Loucy (cell line): Measurements from ENCODE around the gene ZNF800.

Experiments
- CTCF ChIP-seq: fragments of 200-600 bp; sonication (generic); conservative IDR thresholded peaks from 2 replicates; pipeline ENCODE4 v1.5.1; 2014; ENCODE audit warnings: mild to moderate bottlenecking, antibody characterized with exemption, low read length
- EZH2phosphoT487 ChIP-seq: fragments of 200-600 bp; IDR thresholded peaks from 2 replicates; pipeline ENCODE4 v1.6.1; 2018; ENCODE audit warnings: antibody characterized with exemption, mild to moderate bottlenecking, moderate library complexity, borderline replicate concordance

- TF ChIP-seq CTCF (no peak), EZH2phosphoT487 (no peak)
Measured at GRCh38 chr7:127380479-127380878, 12.0 kb downstream of the ZNF800 start.
